GM21381 (cell line): ENCODE results near the gene ATAD2B.

ENCODE experiments used
- ATAC-seq: cut with Tn5 transposase; IDR thresholded peaks from one replicate; pipeline ENCODE4 v1.9.1; 2021; ENCODE audit warnings: mild to moderate bottlenecking, moderate library complexity; ENCODE audit not compliant: unreplicated experiment

Gene ATAD2B

GRCh38 chr2:23838996-23839395, 87.9 kb downstream of the ATAD2B start:
- no peak for ATAC-seq

GRCh38 chr2:23838581-23838980, 88.3 kb downstream of the ATAD2B start:
- ATAC-seq = no peak

- no peak for ATAC-seq
Measured at GRCh38 chr2:23837871-23838270, 89.1 kb downstream of the ATAD2B start.

- ATAC-seq = no peak
Measured at GRCh38 chr2:23836971-23837565, 89.9 kb downstream of the ATAD2B start.

GRCh38 chr2:23836505-23836904, 90.4 kb downstream of the ATAD2B start:
- ATAC-seq = no peak

- no peak for ATAC-seq
Measured at GRCh38 chr2:23835988-23836387, 90.9 kb downstream of the ATAD2B start.

- no peak for ATAC-seq
Measured at GRCh38 chr2:23835423-23835822, 91.5 kb downstream of the ATAD2B start.

GRCh38 chr2:23828986-23829385, 97.9 kb downstream of the ATAD2B start:
- no peak for ATAC-seq

GRCh38 chr2:23828256-23828980, 98.5 kb downstream of the ATAD2B start:
- ATAC-seq = no peak

- ATAC-seq = no peak
Measured at GRCh38 chr2:23827287-23827686, 99.6 kb downstream of the ATAD2B start.

- no peak for ATAC-seq
Measured at GRCh38 chr2:23826771-23827170, 100.2 kb downstream of the ATAD2B start.

GRCh38 chr2:23826040-23826439, 100.9 kb downstream of the ATAD2B start:
- no peak for ATAC-seq

- ATAC-seq = no peak
Measured at GRCh38 chr2:23824777-23825212, 102.1 kb downstream of the ATAD2B start.

GRCh38 chr2:23823863-23824262, 103.1 kb downstream of the ATAD2B start:
- no peak for ATAC-seq

- ATAC-seq = no peak
Measured at GRCh38 chr2:23814963-23815362, 112.0 kb downstream of the ATAD2B start.

- ATAC-seq = no peak
Measured at GRCh38 chr2:23813438-23813837, 113.5 kb downstream of the ATAD2B start.

- no peak for ATAC-seq
Measured at GRCh38 chr2:23809150-23809549, 117.8 kb downstream of the ATAD2B start.

- no peak for ATAC-seq
Measured at GRCh38 chr2:23806665-23807249, 120.2 kb downstream of the ATAD2B start.

- ATAC-seq = no peak
Measured at GRCh38 chr2:23806201-23806600, 120.7 kb downstream of the ATAD2B start.

- no peak for ATAC-seq
Measured at GRCh38 chr2:23803965-23804542, 122.9 kb downstream of the ATAD2B start.

- no peak for ATAC-seq
Measured at GRCh38 chr2:23803264-23803964, 123.5 kb downstream of the ATAD2B start.
